Ectodermal cell (in vitro differentiated cells): ENCODE results near the gene CLCN1. TPM values are rescaled to one million over a fixed set of nuclear protein-coding genes. Genes with fewer than 3 reads are reported as not detected.

Source experiments
- H3K27ac ChIP-seq: 2 replicates; pipeline ENCODE4 v1.7.0; 2013; ENCODE audit warnings: mild to moderate bottlenecking, low read depth, low read length; ENCODE audit not compliant: insufficient read depth, poor library complexity, severe bottlenecking
- H3K27me3 ChIP-seq: 2 replicates; pipeline ENCODE4 v1.7.0; 2013; ENCODE audit warnings: mild to moderate bottlenecking, low read length; ENCODE audit not compliant: insufficient read depth, control insufficient read depth, poor library complexity, severe bottlenecking
- H3K36me3 ChIP-seq: one replicate; pipeline ENCODE4 v1.7.0; 2013; ENCODE audit warnings: low read length; ENCODE audit not compliant: control insufficient read depth, insufficient read depth
- H3K4me1 ChIP-seq: one replicate; pipeline ENCODE4 v1.7.0; 2013; ENCODE audit warnings: low read length; ENCODE audit not compliant: control insufficient read depth, insufficient read depth
- H3K4me3 ChIP-seq: 2 replicates; pipeline ENCODE4 v1.7.0; 2013; ENCODE audit warnings: low read depth, low read length, control low read depth; ENCODE audit not compliant: insufficient read depth
- H3K9me3 ChIP-seq: 2 replicates; pipeline ENCODE4 v1.7.0; 2013; ENCODE audit warnings: mild to moderate bottlenecking, low read length, moderate library complexity; ENCODE audit not compliant: control insufficient read depth
- WGBS, 2 experiments: methylation state at CpG; one replicate each; pipeline ENCODE4 v1.1.7; 2013; ENCODE audit warnings: missing lambda C conversion rate in 2 of 2; 5-methylcytosine and 5-hydroxymethylcytosine counted together
- polyA plus RNA-seq, 4 experiments: library from polyadenylated mRNA; stranded (reverse); fragments of 50-300 nt; gene quantifications; one replicate each; pipeline ENCODE4 v1.2.3, GENCODE V29; 2013

The CLCN1 gene
- polyA plus RNA-seq (2013, experiment 1 of 4) = not detected
- not detected for polyA plus RNA-seq (2013, experiment 2 of 4)
- 0.11 TPM for polyA plus RNA-seq (2013, experiment 3 of 4)
- 0.12 TPM for polyA plus RNA-seq (2013, experiment 4 of 4)

DNA sequence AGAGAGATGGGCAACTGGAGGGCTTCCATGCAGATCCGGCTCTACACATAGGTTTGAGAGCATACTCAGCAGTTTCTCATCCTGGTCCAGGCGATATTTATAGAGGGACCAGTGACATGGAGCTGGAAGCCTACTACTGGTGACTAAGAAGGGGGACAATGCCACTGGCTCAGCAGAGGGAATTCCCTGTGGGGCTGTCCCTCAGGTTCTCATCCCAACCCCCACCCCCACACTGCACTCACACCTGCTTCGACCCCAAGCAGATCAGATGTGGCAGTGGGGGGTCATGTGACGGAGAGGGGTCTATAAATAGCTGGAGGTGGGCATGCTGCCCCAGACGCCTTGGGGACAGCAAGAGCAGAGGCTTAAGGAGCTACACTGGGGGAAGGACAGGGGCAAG is at the start of gene CLCN1:
Gene CLCN1 (plus strand): TSS at position 336 of the 400 bp plus-strand sequence. CDS start 102 bp downstream, outside the sequence.
- Histone ChIP-seq H3K27ac (no peak within 1 kb of the TSS), H3K36me3 (no peaks in the 10 kb centered on the region), H3K4me1 (no peaks in the 10 kb centered on the region), H3K4me3 (no peak within 1 kb of the TSS), H3K9me3 (no peaks in the 10 kb centered on the region), H3K27me3 (no peaks in the 10 kb centered on the region)
- 87 to 90% methylated on average over 5 of the region's 5 CpGs for WGBS, 2 experiments

DNA sequence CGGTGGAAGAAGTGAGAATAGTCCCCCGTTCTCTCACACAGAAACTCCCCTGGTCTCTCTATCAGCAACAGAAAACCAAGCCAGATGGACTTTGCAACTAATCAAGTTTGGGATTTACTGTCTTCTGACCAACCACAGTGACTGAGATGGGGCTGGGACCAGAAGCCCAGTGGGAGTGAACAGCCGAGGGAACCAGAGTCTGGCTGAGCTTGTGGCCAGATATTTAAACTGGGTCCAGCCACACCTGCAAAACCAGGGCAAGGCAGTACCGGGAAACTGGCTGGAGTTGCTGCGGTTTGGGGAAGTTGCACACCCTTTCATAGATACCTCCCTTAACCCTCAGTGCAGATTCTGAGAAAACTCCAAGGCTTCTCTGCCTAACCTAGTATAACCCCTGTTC is 46.7 kb upstream of the CLCN1 start:
- Histone ChIP-seq H3K27ac (no peak overlapping the region), H3K36me3 (peaks cover 6% of the 10 kb centered on the region), H3K4me1 (no peaks in the 10 kb centered on the region), H3K4me3 (no peak overlapping the region), H3K27me3 (no peaks in the 10 kb centered on the region), H3K9me3 (no peaks in the 10 kb centered on the region)
- 92 to 94% methylated on average over 5 of the region's 5 CpGs for whole genome bisulfite sequencing, 2 experiments

DNA sequence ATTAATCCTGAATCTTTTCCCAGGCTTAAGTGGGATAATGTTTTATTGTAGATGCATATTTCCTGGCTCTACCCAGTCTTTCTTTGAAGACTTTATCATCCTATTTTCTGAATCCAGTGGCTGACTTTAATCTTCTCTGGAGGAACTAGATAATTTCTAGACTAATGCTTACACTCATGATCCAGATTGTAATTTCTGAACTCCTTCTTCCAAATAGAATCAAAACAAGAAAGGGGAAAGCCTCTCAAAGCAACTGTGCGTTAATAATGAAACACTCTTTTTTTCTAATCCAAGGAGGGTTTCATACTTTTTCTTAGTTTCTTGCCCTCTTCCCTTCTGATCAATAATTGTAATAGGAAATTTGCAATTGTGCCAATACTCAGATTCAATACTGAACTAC is 44.7 kb upstream of the CLCN1 start:
- H3K27me3 ChIP-seq = no peaks in the 10 kb centered on the region
- H3K4me1 ChIP-seq = no peaks in the 10 kb centered on the region
- H3K9me3 ChIP-seq = no peaks in the 10 kb centered on the region
- peaks cover 6% of the 10 kb centered on the region for H3K36me3 ChIP-seq
- no peak overlapping the region for H3K4me3 ChIP-seq
- no peak overlapping the region for H3K27ac ChIP-seq
- 95% methylated on average over 1 of the region's 1 CpG; no CpG with 5 or more reads in 1 of the 2 experiments for WGBS, 2 experiments

DNA sequence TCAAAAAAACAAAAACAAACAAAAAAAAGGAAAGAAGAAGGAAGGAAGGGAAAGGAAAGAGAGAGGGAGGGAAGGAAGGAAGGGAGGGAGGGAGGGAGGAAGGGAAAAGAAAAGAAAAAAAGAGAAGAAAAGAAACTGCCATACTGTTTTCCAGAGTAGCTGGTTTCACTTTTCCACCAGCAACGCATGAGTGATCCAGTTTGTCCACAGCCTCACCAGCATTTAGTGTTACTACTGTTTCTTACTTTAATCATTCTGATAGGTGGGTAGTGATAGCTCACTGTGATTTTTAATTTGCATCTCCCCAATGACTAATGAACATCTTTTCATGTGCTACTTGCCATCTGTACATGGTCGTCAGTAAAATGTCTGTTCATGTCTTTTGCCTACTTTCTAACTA is 43.0 kb upstream of the CLCN1 start:
- no peak overlapping the region for H3K4me3 ChIP-seq
- H3K4me1 ChIP-seq = no peaks in the 10 kb centered on the region
- H3K27ac ChIP-seq = no peak overlapping the region
- no peaks in the 10 kb centered on the region for H3K27me3 ChIP-seq
- no peaks in the 10 kb centered on the region for H3K9me3 ChIP-seq
- peaks cover 1% of the 10 kb centered on the region for H3K36me3 ChIP-seq
- WGBS, 2 experiments = 89 to 100% methylated on average over 2 of the region's 2 CpGs

DNA sequence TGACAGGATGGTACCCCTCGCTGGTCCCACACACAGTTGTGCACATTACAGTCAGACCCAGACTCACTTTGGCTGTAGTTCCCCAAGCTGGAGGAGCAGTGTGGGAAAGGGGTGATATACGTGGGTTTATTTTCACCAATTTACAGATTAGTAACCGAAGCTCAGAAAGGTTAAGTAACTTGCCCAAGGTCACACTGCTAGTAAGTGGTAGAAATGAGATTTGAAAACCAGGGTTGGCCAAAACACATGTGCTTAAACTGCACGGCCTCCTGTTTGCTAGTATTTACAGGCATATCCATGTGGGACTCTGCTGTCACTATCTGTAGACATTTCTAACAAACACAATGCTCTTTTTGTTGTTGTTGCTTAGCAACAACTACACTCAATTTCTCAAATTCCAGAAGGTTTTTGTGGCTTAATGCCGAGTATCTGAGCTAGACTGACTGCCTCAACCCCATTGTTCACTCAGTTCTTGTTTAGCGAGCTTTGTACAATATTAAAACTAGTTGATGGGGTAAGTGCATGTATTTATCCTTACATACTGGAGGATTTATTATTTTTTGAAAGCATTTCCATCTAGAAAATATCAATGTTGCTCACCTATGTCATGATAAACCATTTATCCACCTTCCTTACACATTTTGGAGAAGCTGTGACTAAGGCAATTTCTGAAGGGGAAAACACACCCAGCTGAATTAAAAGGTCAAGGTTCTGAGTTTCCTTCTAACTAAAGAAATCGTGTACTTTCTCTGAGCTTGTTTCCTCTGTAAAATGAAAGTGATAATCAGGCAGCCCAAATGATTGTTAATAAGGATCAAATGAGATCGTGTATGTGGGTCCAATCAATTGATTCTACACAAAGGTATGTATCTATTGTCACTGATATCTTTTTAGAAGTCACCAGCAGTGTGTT is 36.5 kb upstream of the CLCN1 start:
- 84 to 86% methylated on average over 7 to 8 of the region's 8 CpGs for WGBS, 2 experiments
- no peaks in the 10 kb centered on the region for H3K9me3 ChIP-seq
- H3K4me3 ChIP-seq = no peak overlapping the region
- peak overlapping the region; percentile 76 for H3K27ac ChIP-seq
- peaks cover 9% of the 10 kb centered on the region for H3K4me1 ChIP-seq
- H3K36me3 ChIP-seq = no peaks in the 10 kb centered on the region
- no peaks in the 10 kb centered on the region for H3K27me3 ChIP-seq

DNA sequence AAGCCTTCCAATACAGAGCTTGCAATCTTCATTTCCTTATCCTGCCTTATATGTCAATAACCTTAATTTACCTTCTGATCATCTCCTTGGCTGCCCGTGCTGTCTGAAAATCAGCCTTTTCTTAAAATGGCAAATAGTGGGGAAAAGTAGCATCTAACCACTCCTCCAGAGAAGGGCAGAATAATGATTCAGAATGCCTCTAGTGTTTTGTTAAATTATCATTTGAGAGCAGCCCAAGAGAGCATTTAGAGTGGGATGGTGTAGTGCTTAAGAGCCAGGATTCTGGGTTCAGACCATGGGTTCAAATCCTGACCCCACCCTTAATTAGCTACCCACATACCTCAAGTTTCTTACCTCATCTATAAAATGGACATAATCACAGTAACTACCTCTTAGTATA is 35.8 kb upstream of the CLCN1 start:
- 94 to 100% methylated on average over 1 of the region's 1 CpG for WGBS, 2 experiments
- Histone ChIP-seq H3K4me3 (no peak overlapping the region), H3K9me3 (no peaks in the 10 kb centered on the region), H3K27me3 (no peaks in the 10 kb centered on the region), H3K27ac (no peak overlapping the region), H3K36me3 (no peaks in the 10 kb centered on the region), H3K4me1 (peaks cover 11% of the 10 kb centered on the region)

DNA sequence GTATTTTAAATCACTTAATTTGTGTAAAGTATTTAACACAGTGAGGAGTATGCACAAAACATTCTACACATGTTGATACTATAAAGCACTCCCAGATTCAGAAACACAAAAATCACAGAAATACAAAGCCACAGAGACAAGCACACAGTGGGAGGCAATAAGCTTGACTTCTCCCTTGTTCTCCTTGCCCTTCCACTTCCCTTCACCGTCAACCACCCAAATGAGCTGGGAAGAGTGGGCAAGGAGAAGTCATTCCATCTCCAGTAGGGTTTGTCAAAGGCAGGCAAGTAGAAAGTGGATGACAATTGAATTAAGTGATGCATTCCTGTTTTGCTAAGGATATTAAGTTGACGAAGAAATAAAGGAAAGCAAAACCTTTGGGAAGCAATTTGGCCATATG is 35.3 kb upstream of the CLCN1 start:
- Histone ChIP-seq H3K4me1 (peaks cover 14% of the 10 kb centered on the region), H3K27me3 (no peaks in the 10 kb centered on the region), H3K4me3 (no peak overlapping the region), H3K9me3 (no peaks in the 10 kb centered on the region), H3K36me3 (no peaks in the 10 kb centered on the region), H3K27ac (no peak overlapping the region)
- WGBS, 2 experiments = 73 to 78% methylated on average over 2 of the region's 2 CpGs

DNA sequence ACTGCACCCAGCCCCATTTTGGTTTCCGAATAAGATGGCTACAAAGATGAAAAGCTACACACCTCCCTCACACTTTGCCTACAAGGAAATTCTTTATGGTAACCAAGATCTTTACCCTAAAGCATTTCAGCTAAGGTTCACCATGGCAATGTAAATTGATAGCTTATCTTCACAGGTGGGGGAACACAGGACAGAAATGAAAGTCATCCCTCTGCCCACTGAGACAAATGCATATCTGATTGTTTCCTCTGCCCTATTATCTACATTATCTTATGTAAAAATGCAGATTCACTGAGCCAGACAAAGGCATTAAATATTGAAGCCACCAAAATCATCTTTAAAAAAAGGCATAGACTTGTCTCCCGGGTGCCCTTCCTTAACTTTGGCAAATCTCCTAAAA is 34.4 kb upstream of the CLCN1 start:
- 93 to 100% methylated on average over 2 of the region's 2 CpGs for WGBS, 2 experiments
- no peak overlapping the region for H3K27ac ChIP-seq
- no peaks in the 10 kb centered on the region for H3K27me3 ChIP-seq
- no peaks in the 10 kb centered on the region for H3K9me3 ChIP-seq
- H3K4me1 ChIP-seq = peaks cover 14% of the 10 kb centered on the region
- no peaks in the 10 kb centered on the region for H3K36me3 ChIP-seq
- H3K4me3 ChIP-seq = no peak overlapping the region

DNA sequence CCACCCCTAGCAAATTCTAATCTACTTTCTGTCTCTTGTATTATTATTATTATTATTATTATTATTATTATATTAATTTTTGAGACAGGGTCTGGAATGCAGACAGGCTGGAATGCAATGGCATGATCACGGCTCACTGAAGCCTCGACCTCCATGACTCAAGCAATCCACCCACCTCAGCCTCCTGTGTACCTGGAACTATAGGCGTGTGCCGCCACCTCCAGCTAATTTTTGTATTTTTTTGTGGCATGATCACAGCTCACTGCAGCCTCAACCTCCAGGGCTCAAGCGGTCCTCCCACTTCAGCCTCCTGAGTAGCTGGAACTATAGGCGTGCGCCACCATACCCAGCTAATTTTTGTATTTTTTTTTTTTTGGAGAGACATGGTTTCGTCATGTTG is 33.8 kb upstream of the CLCN1 start:
- Histone ChIP-seq H3K27me3 (no peaks in the 10 kb centered on the region), H3K4me3 (no peak overlapping the region), H3K4me1 (peaks cover 14% of the 10 kb centered on the region), H3K36me3 (no peaks in the 10 kb centered on the region), H3K27ac (no peak overlapping the region), H3K9me3 (no peaks in the 10 kb centered on the region)
- 93 to 95% methylated on average over 8 of the region's 8 CpGs for WGBS, 2 experiments

DNA sequence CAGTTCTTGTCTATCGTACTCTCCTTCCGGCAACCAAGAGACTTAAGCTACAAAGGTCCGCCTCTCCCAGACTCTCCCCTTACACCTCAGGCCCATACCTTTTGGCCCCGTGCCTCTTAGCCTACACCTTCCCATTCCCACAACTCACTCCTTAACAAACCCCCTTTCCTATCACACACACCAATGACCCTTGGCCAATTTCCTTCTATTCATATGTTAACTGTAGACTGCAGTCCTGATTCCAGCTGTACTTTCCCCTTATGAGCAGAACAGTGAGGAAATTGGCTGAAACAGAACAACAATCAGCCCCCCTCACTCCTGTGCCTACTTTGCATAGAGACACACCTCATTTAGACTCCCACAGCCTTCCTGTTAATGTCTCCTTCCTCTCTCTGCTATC is 32.5 kb upstream of the CLCN1 start:
- Histone ChIP-seq H3K9me3 (no peaks in the 10 kb centered on the region), H3K36me3 (no peaks in the 10 kb centered on the region), H3K27ac (no peak overlapping the region), H3K4me1 (peaks cover 14% of the 10 kb centered on the region), H3K4me3 (no peak overlapping the region), H3K27me3 (peaks cover 6% of the 10 kb centered on the region)
- WGBS, 2 experiments = 73 to 74% methylated on average over 4 of the region's 4 CpGs
